ENCODE data around the gene ZNF214.
"Not testable (repeated sequence)": the region's sequence is repeated elsewhere in the genome, so short reads cannot be mapped to it uniquely, and the experiment has no call there.

ZNF214 gene

GRCh38 chr11:6992457-6993417, 27.4 kb downstream of the ZNF214 start:
- H3K9me3 ChIP-seq (replicated peaks in 1 of 11): no peaks in the 10 kb centered on the region
- TF ChIP-seq Cebpa-rat (IDR thresholded peaks at IDR 0.05): no peak
- peaks cover 0 to 9% (median 0%) of the 10 kb centered on the region in 10 experiments; a peak in 3 of 20 replicates for H3K4me1 ChIP-seq
- no peak overlapping the region for H3K9ac ChIP-seq
- no peaks in the 10 kb centered on the region for H3K27me3 ChIP-seq
- no peak overlapping the region for H3K4me3 ChIP-seq
- H3K27ac ChIP-seq: no peak overlapping the region
- no peak overlapping the region for H3K4me2 ChIP-seq
- no peaks in the 10 kb centered on the region for H3K36me3 ChIP-seq
- no peaks in the 10 kb centered on the region for H4K20me1 ChIP-seq

DNA sequence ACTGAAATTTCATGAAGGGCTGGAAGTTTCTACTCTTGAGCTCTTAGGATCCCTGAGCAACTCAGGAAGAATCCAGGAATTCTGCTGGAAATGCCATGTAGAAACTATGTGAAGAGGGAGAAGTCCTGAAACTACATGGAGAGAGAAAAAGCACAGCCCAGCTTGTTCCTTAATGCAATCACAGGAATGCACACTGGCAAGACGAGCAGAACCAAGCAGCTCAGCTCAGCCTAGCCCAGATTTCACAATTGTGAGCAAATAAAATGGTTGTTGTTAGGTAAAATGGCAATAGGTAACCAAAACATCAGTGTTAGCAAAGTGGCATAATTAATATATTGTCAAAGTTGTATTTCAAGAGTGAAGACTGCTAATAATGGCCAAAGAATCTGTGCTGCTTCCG, 28.1 kb downstream of the ZNF214 start:
- H3K4me1 ChIP-seq: peaks cover 0 to 9% (median 0%) of the 10 kb centered on the region in 10 experiments; a peak in 3 of 20 replicates
- H3K27ac ChIP-seq: no peak overlapping the region
- no peak for TF ChIP-seq Cebpa-rat (IDR thresholded peaks at IDR 0.05)
- no peak overlapping the region for H3K9ac ChIP-seq
- no peaks in the 10 kb centered on the region for H3K27me3 ChIP-seq
- no peak overlapping the region for H3K4me3 ChIP-seq
- H3K4me2 ChIP-seq: no peak overlapping the region
- no peaks in the 10 kb centered on the region for H3K36me3 ChIP-seq
- no peaks in the 10 kb centered on the region for H4K20me1 ChIP-seq
- H3K9me3 ChIP-seq (replicated peaks in 1 of 11): no peaks in the 10 kb centered on the region; a peak in 1 of 22 replicates

DNA sequence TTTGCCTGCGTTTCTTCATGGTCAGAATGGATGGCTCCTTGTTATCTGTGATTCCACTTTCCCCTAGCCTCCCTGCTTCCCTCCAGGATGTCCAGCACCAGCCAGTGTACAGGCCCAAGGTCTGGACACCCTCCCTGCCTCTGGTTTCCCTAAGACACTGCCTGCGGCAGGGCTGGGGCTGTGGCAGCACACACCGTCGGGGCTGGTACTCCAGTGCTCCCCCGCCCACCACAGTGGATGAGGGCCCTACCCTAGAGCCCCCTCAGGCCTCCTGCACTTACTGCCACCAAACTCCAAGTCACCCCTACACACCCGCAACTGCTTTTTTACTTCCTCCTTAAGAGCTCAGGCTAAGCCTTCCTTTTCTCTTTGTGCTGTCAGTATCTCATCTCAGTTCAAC, 28.9 kb downstream of the ZNF214 start:
- Histone ChIP-seq H3K4me3 (no peak overlapping the region), H3K4me2 (no peak overlapping the region), H3K27ac (no peak overlapping the region), H3K27me3 (no peaks in the 10 kb centered on the region), H3K9me3 (replicated peaks in 1 of 11) (peaks cover 0 to 5% (median 0%) of the 10 kb centered on the region in 11 experiments; a peak in 3 of 22 replicates), H3K4me1 (peaks cover 0 to 9% (median 0%) of the 10 kb centered on the region in 10 experiments; a peak in 3 of 20 replicates), H3K9ac (no peak overlapping the region), H4K20me1 (no peaks in the 10 kb centered on the region), H3K36me3 (no peaks in the 10 kb centered on the region)
- no peak for TF ChIP-seq Cebpa-rat (IDR thresholded peaks at IDR 0.05)

- no peak overlapping the region for H3K4me2 ChIP-seq
- H3K27ac ChIP-seq: no peak overlapping the region
- H3K27me3 ChIP-seq: no peaks in the 10 kb centered on the region
- peaks cover 0 to 5% (median 0%) of the 10 kb centered on the region in 11 experiments; a peak in 3 of 22 replicates for H3K9me3 ChIP-seq (replicated peaks in 1 of 11)
- H3K4me1 ChIP-seq: peaks cover 0 to 9% (median 0%) of the 10 kb centered on the region in 10 experiments; a peak in 3 of 20 replicates
- no peak for TF ChIP-seq Cebpa-rat (IDR thresholded peaks at IDR 0.05)
- no peaks in the 10 kb centered on the region for H4K20me1 ChIP-seq
- no peak overlapping the region for H3K4me3 ChIP-seq
- no peak overlapping the region for H3K9ac ChIP-seq
- no peaks in the 10 kb centered on the region for H3K36me3 ChIP-seq
These were observed 31.6 kb downstream of the ZNF214 start for GRCh38 chr11:6988506-6988905.

DNA sequence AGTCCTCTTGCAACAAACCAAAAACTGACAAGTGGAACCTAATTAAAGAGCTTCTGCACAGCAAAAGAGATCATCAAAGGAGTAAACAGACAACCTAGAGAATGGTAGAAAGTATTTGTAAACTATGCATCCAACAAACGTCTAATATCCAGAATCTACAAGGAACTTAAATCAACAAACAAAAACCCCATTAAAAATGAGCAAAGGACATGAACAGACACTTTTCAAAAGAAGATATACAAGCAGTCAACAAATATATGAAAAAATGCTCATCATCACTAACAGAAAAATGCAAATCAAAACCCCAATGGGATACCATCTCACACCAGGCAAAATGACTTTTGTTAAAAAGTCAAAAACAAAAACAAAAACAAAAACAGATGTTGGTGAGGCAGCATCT, 33.7 kb downstream of the ZNF214 start:
- Histone ChIP-seq H3K27ac (no peak overlapping the region), H3K9ac (no peak overlapping the region), H3K4me3 (no peak overlapping the region), H3K4me2 (no peak overlapping the region), H3K27me3 (no peaks in the 10 kb centered on the region), H3K36me3 (no peaks in the 10 kb centered on the region), H3K9me3 (replicated peaks in 1 of 11) (peaks cover 0 to 5% (median 0%) of the 10 kb centered on the region in 11 experiments; a peak in 3 of 22 replicates), H4K20me1 (no peaks in the 10 kb centered on the region), H3K4me1 (peaks cover 0 to 9% (median 0%) of the 10 kb centered on the region in 10 experiments; a peak in 3 of 20 replicates)
- TF ChIP-seq Cebpa-rat (IDR thresholded peaks at IDR 0.05): no peak

DNA sequence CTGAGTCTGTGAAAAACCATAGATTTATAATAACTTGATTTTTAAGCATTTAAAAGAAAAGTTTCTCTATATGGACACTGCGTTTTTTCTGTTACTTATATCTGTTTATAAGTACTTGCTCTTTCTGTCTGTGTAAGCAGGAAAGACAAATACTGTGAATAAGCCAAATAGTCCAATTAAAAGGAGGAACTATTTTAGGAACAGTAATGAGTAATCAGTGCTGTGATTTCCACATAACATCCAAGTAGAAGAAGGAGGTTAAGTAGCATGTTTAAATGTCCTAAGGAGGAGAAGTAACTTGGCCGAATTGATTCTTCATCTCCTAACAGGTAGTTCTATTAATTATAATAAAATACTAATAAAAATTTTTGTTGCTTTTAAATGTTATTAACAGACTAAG, 40.8 kb downstream of the ZNF214 start:
- Histone ChIP-seq H3K36me3 (no peaks in the 10 kb centered on the region), H3K4me3 (no peak overlapping the region)

GRCh38 chr11:6969854-6970253, 50.3 kb downstream of the ZNF214 start:
- not testable (repeated sequence) for H3K27me3 ChIP-seq; H4K20me1 ChIP-seq; H3K27ac ChIP-seq; H3K9me3 ChIP-seq (replicated peaks in 1 of 11); H3K4me3 ChIP-seq; H3K36me3 ChIP-seq; H3K9ac ChIP-seq; H3K4me1 ChIP-seq; H3K4me2 ChIP-seq

More for the DNA sequence above, 40.8 kb downstream of the ZNF214 start:
- Histone ChIP-seq H3K4me1 (peaks cover 0 to 12% (median 0%) of the 10 kb centered on the region in 10 experiments; a peak in 4 of 20 replicates), H3K27ac (no peak overlapping the region), H3K27me3 (no peaks in the 10 kb centered on the region), H3K9ac (no peak overlapping the region), H3K9me3 (replicated peaks in 1 of 11) (no peaks in the 10 kb centered on the region), H3K4me2 (peak overlapping the region in 2 of 11 experiments; percentile 46 to 50; a peak in 3 of 22 replicates), H4K20me1 (no peaks in the 10 kb centered on the region)
- TF ChIP-seq Cebpa-rat (IDR thresholded peaks at IDR 0.05): no peak

DNA sequence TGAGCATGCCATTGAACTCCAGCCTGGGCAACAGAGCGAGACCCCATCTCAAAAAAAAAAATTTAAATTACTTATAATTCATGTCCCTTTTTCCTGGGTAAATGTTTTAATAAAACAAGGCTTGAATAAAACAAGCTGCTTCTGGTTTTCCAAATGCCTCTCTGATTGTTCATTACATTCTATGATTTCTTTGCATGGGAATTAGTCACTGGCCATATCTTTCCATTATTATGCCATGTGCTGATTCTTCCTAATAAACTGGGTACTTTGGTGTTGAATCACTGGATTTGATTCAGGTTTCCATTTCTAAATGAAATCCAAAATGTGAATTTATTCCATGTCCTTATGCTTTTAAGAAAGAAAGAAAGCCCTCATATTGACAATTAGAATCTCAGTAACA, 51.3 kb downstream of the ZNF214 start:
- Histone ChIP-seq H3K27ac (no peak overlapping the region), H3K27me3 (no peaks in the 10 kb centered on the region), H3K9ac (no peak overlapping the region), H3K4me1 (no peaks in the 10 kb centered on the region), H3K36me3 (no peaks in the 10 kb centered on the region), H3K4me2 (no peak overlapping the region), H4K20me1 (no peaks in the 10 kb centered on the region), H3K9me3 (replicated peaks in 1 of 11) (peaks cover 0 to 9% (median 6%) of the 10 kb centered on the region in 11 experiments; a peak in 7 of 22 replicates), H3K4me3 (no peak overlapping the region)
- no peak for TF ChIP-seq Cebpa-rat (IDR thresholded peaks at IDR 0.05)

DNA sequence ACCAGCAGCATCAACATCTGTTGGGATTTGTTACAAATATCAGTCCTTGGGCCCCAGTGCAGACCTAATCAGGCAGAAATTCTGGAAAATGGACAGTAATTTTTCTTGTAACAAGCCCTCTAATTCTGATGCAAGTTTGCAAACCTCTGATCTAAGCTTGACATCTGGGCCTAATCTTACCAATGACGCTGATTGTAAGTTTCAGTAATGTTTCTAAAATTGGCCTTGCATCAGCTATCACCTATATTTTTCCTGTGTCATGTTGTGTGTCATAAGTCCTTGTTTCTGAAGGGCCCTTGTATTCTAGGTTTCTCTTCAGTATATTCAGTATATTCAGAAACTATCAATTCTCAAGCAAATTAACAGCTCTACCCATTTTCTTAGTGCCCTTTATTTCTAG, 57.5 kb downstream of the ZNF214 start:
- no peak for TF ChIP-seq Cebpa-rat (IDR thresholded peaks at IDR 0.05)
- Histone ChIP-seq H3K27ac (no peak overlapping the region), H3K4me3 (no peak overlapping the region), H3K4me1 (no peaks in the 10 kb centered on the region), H4K20me1 (no peaks in the 10 kb centered on the region), H3K27me3 (no peaks in the 10 kb centered on the region), H3K4me2 (no peak overlapping the region), H3K9ac (no peak overlapping the region), H3K9me3 (replicated peaks in 1 of 11) (peaks cover 0 to 3% (median 0%) of the 10 kb centered on the region in 11 experiments; a peak in 4 of 22 replicates), H3K36me3 (no peaks in the 10 kb centered on the region)

Data from BLaER1 treated with 17β-estradiol and CSF1 and Interleukin-3, amounts not matched to agents 10 nM and 100 nM (cell line).